WTC11 (cell line): ENCODE measurements around the gene HNRNPUL2. TPM values are rescaled to one million over a fixed set of nuclear protein-coding genes. Genes with fewer than 3 reads are reported as not detected.

Experiments used
- ATAC-seq: fragments of 200-7000 bp; cut with Tn5 transposase; 2 replicates; pipeline ENCODE4 v1.10.0; 2021; ENCODE audit warnings: mild to moderate bottlenecking, moderate library complexity
- CTCF ChIA-PET: fragments of 300-600 bp; sonication (Branson Sonifier 250); formaldehyde crosslinking; loops from one replicate; lab custom pipeline; 2021; ENCODE audit warnings: antibody characterized with exemption; lab: Charles Lee
- POLR2A ChIA-PET: fragments of 350-600 bp; sonication (Branson Sonifier 250); formaldehyde crosslinking; loops from one replicate; lab custom pipeline; 2021; ENCODE audit warnings: antibody characterized with exemption; lab: Charles Lee
- DNase-seq: peaks from one replicate; pipeline ENCODE4 v3.0.0; 2021; ENCODE audit warnings: low spot score
- H3K27ac Mint-ChIP-seq: 2 replicates; pipeline ENCODE4 v1.8.0; 2021; ENCODE audit warnings: mixed read lengths
- H3K27me3 Mint-ChIP-seq: 2 replicates; pipeline ENCODE4 v1.8.0; 2021; ENCODE audit warnings: low read depth, mild to moderate bottlenecking, moderate library complexity, mixed read lengths
- H3K36me3 Mint-ChIP-seq: 2 replicates; pipeline ENCODE4 v1.8.0; 2021; ENCODE audit warnings: mixed read lengths
- H3K4me1 Mint-ChIP-seq: 2 replicates; pipeline ENCODE4 v1.8.0; 2022; ENCODE audit warnings: mixed read lengths
- H3K4me3 Mint-ChIP-seq: 2 replicates; pipeline ENCODE4 v1.8.0; 2021; ENCODE audit warnings: mild to moderate bottlenecking, moderate library complexity, mixed read lengths
- H3K9me3 Mint-ChIP-seq: 2 replicates; pipeline ENCODE4 v1.8.0; 2021; ENCODE audit warnings: mixed read lengths
- ATF1 ChIP-seq: sonication (generic); formaldehyde crosslinking; IDR thresholded peaks from 2 replicates; pipeline ENCODE4 v1.8.1; 2023; ENCODE audit warnings: mild to moderate bottlenecking, moderate library complexity, missing genetic modification reagents
- CREB1 ChIP-seq: sonication (generic); formaldehyde crosslinking; IDR thresholded peaks from 2 replicates; pipeline ENCODE4 v1.8.0; 2023; ENCODE audit warnings: mild to moderate bottlenecking, missing genetic modification reagents
- FOXP1 ChIP-seq: sonication (generic); formaldehyde crosslinking; IDR thresholded peaks from 2 replicates; pipeline ENCODE4 v1.8.0; 2022; ENCODE audit warnings: missing genetic modification reagents, mild to moderate bottlenecking, moderate library complexity, borderline replicate concordance
- GABPB1 ChIP-seq: sonication (generic); formaldehyde crosslinking; IDR thresholded peaks from 2 replicates; pipeline ENCODE4 v1.8.1; 2023; ENCODE audit warnings: mild to moderate bottlenecking, missing genetic modification reagents
- MYBL2 ChIP-seq: sonication (generic); formaldehyde crosslinking; IDR thresholded peaks from 2 replicates; pipeline ENCODE4 v1.8.1; 2023; ENCODE audit warnings: mild to moderate bottlenecking, moderate library complexity, missing genetic modification reagents
- PRRX2 ChIP-seq: fragments of 250-450 bp; sonication (Bioruptor Pico); IDR thresholded peaks from 2 replicates; pipeline ENCODE4 v1.8.0; 2021; ENCODE audit warnings: mild to moderate bottlenecking
- SMAD3 ChIP-seq: sonication (generic); formaldehyde crosslinking; IDR thresholded peaks from 2 replicates; pipeline ENCODE4 v1.8.0; 2022; ENCODE audit warnings: missing genetic modification reagents, mild to moderate bottlenecking, borderline replicate concordance
- TEAD1 ChIP-seq: sonication (generic); formaldehyde crosslinking; IDR thresholded peaks from 2 replicates; pipeline ENCODE4 v1.8.0; 2022; ENCODE audit warnings: mild to moderate bottlenecking, missing genetic modification reagents
- ZBTB21 ChIP-seq: sonication (generic); formaldehyde crosslinking; IDR thresholded peaks from 2 replicates; pipeline ENCODE4 v1.8.1; 2023; ENCODE audit warnings: mild to moderate bottlenecking, missing genetic modification reagents, borderline replicate concordance
- ZNF121 ChIP-seq: sonication (generic); formaldehyde crosslinking; IDR thresholded peaks from 2 replicates; pipeline ENCODE4 v1.8.0; 2023; ENCODE audit warnings: missing genetic modification reagents
- ZNF416 ChIP-seq: fragments of 250-450 bp; sonication (Bioruptor Pico); IDR thresholded peaks from 2 replicates; pipeline ENCODE4 v1.9.0; 2021; ENCODE audit warnings: mild to moderate bottlenecking, inconsistent platforms
- total RNA-seq: library from RNA; stranded (reverse); gene quantifications from 3 replicates; pipeline ENCODE4 v1.2.3, GENCODE V29; 2021
- TF ChIP-seq, protein P1 (sequence below): sonication (generic); formaldehyde crosslinking; IDR thresholded peaks from 2 replicates; pipeline ENCODE4 v1.8.1; 2023; ENCODE audit warnings: mild to moderate bottlenecking, moderate library complexity, missing genetic modification reagents
- TF ChIP-seq, protein P2 (sequence below): sonication (generic); formaldehyde crosslinking; IDR thresholded peaks from 2 replicates; pipeline ENCODE4 v1.8.0; 2023; ENCODE audit warnings: missing genetic modification reagents
- TF ChIP-seq, protein P3 (sequence below): fragments of 250-450 bp; sonication (Bioruptor Pico); IDR thresholded peaks from 2 replicates; pipeline ENCODE4 v1.9.0; 2021; ENCODE audit warnings: moderate library complexity, mild to moderate bottlenecking, inconsistent platforms, borderline replicate concordance
- TF ChIP-seq, protein P4 (sequence below): sonication (generic); formaldehyde crosslinking; IDR thresholded peaks from 2 replicates; pipeline ENCODE4 v1.8.1; 2022; ENCODE audit warnings: mild to moderate bottlenecking, moderate library complexity, missing genetic modification reagents
- TF ChIP-seq, protein P5 (sequence below): sonication (generic); formaldehyde crosslinking; IDR thresholded peaks from 2 replicates; pipeline ENCODE4 v1.8.0; 2022; ENCODE audit warnings: mild to moderate bottlenecking, missing genetic modification reagents
- TF ChIP-seq, protein P6 (sequence below): sonication (generic); formaldehyde crosslinking; IDR thresholded peaks from 2 replicates; pipeline ENCODE4 v1.8.0; 2022; ENCODE audit warnings: mild to moderate bottlenecking, missing genetic modification reagents
- TF ChIP-seq, protein P7 (sequence below): sonication (generic); formaldehyde crosslinking; IDR thresholded peaks from 2 replicates; pipeline ENCODE4 v1.8.1; 2023; ENCODE audit warnings: mild to moderate bottlenecking, missing genetic modification reagents, moderate library complexity
- TF ChIP-seq, protein P8 (sequence below): sonication (generic); formaldehyde crosslinking; IDR thresholded peaks from 2 replicates; pipeline ENCODE4 v1.8.0; 2023; ENCODE audit warnings: missing genetic modification reagents, mild to moderate bottlenecking, borderline replicate concordance

Gene HNRNPUL2
- total RNA-seq, 1 experiment from 2014 or later = 42.1 TPM

DNA sequence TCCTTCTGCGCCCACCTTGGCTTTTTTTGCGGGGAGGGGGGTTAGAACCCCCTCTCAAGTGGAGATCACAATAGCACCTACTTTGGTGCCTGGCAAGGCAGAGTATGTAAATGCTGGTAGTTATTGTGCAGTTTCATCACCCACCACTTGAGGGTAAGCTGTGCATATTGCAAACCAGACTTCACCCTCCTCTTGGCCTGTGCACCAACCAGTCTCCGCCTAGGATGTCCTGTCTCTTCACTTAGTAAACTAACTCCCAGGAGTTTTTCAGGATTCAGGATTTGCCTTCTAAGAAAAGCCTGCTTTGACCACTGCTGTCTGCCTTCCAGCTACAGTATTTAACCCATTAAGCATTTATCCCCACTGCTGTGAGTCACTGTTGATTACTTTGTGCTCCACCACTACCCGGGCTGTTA lies 46.4 kb downstream of the HNRNPUL2 start:
- Mint-ChIP-seq H3K27me3 (no peaks in the 10 kb centered on the region), H3K27ac (no peak overlapping the region), H3K4me3 (no peak overlapping the region), H3K36me3 (peaks cover 19% of the 10 kb centered on the region), H3K9me3 (no peaks in the 10 kb centered on the region), H3K4me1 (peaks cover 20% of the 10 kb centered on the region)
- ChIA-PET POLR2A (interaction anchor here (0.8 to 1.3 kb wide), 2 partner anchors 28 to 89 kb away, joined by 3 read pairs; partner anchors contain the start of gene INTS5), CTCF (interaction anchor here (0.6 to 3.6 kb wide), 15 partner anchors 9 to 286 kb away, joined by 3 to 21 read pairs (median 5); partner anchors contain the start of genes B3GAT3, BSCL2, C11orf98 and CSKMT)
- ATAC-seq (peak; percentile 58), DNase-seq (no peak)
- TF ChIP-seq ZNF416 (CRISPR knock-in tag) (no peak), GABPB1 (CRISPR knock-in tag) (peak; percentile 62; the same call in 1 of the 2 replicates)

DNA sequence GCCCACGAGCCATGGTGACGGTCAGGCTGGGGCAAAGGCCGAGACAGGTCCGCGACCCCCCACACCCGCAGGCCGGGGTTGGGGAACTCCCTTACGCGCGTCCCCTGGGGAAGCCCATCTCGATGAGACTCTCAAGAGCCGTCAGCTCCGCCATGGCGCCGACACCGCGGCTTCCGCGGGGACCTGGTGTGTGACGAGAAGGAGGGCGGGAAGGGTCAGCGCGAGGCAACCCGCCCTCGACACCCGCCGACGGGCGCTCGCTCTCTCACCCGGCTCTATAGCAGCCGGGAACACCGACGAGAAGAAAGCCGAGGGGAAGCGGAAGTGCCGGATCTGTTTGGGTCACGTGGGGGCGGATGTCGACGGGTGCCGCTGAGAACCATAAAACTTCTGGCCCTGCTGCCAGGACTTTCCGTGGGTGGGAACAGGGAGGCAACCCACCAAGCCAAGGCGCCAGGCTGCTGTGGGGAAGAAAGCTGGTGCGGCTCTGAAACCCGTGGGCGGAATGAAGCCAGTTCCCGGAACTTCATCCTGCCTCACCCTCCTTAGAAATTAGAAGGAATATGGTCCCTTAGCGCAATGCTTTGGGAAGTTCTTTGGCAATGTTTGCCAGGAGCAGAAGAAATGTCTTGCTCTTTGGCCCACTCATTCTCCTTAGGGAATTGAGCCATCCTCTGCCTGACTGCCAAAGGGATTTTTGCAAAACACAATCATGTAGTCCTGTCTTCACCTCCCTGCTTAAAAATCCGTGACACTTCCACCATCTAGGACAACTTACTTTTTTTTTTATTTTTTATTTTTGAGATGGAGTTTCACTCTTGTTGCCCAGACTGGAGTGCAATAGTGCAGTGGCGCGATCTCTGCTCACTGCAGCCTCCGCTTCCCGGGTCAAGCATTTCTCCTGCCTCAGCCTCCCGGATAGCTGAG lies 48.2 kb downstream of the HNRNPUL2 start, which contains the start of gene UBXN1:
Gene UBXN1, minus strand, starts transcription at position 304 of the 927 bp plus-strand sequence. Its CDS starts 150 bp downstream, at position 154.
- peak; percentile 75 for ATAC-seq
- peak; percentile 77 for DNase-seq
- Mint-ChIP-seq H3K27me3 (no peaks in the 10 kb centered on the region), H3K4me1 (peaks cover 20% of the 10 kb centered on the region), H3K36me3 (peaks cover 26% of the 10 kb centered on the region), H3K9me3 (no peaks in the 10 kb centered on the region), H3K27ac (peak within 1 kb of the TSS; percentile 90), H3K4me3 (peak within 1 kb of the TSS; percentile 87)
- ChIA-PET CTCF (interaction anchor here (0.6 to 3.6 kb wide), 5 partner anchors 8 to 312 kb away, joined by 3 to 21 read pairs (median 3); partner anchors contain the start of genes HNRNPUL2, LBHD1, LRRN4CL and UQCC3), POLR2A (interaction anchor here (0.6 to 1.3 kb wide), 4 partner anchors 11 to 132 kb away, joined by 3 to 6 read pairs (median 3); partner anchors contain the start of genes MTA2 and TUT1)
- TF ChIP-seq CREB1 (CRISPR knock-in tag) (0 out of 2 replicates have a peak, but pooled peaks have one; percentile 51), FOXP1 (peak; percentile 71; the same call in 1 of the 2 replicates), PRRX2 (CRISPR knock-in tag) (no peak), MYBL2 (0 out of 2 replicates have a peak, but pooled peaks have one; percentile 50), SMAD3 (CRISPR knock-in tag) (0 out of 2 replicates have a peak, but pooled peaks have one; percentile 48), ATF1 (CRISPR knock-in tag) (0 out of 2 replicates have a peak, but pooled peaks have one; percentile 38), ZNF121 (CRISPR knock-in tag) (no peak), ZBTB21 (0 out of 2 replicates have a peak, but pooled peaks have one; percentile 33), TEAD1 (peak; percentile 60)
- TF ChIP-seq, protein P1, sequence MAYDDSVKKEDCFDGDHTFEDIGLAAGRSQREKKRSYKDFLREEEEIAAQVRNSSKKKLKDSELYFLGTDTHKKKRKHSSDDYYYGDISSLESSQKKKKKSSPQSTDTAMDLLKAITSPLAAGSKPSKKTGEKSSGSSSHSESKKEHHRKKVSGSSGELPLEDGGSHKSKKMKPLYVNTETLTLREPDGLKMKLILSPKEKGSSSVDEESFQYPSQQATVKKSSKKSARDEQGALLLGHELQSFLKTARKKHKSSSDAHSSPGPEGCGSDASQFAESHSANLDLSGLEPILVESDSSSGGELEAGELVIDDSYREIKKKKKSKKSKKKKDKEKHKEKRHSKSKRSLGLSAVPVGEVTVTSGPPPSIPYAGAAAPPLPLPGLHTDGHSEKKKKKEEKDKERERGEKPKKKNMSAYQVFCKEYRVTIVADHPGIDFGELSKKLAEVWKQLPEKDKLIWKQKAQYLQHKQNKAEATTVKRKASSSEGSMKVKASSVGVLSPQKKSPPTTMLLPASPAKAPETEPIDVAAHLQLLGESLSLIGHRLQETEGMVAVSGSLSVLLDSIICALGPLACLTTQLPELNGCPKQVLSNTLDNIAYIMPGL = peak; percentile 58; the same call in 1 of the 2 replicates
- TF ChIP-seq, protein P2, sequence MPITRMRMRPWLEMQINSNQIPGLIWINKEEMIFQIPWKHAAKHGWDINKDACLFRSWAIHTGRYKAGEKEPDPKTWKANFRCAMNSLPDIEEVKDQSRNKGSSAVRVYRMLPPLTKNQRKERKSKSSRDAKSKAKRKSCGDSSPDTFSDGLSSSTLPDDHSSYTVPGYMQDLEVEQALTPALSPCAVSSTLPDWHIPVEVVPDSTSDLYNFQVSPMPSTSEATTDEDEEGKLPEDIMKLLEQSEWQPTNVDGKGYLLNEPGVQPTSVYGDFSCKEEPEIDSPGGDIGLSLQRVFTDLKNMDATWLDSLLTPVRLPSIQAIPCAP = 0 out of 2 replicates have a peak, but pooled peaks have one; percentile 78
- TF ChIP-seq, protein P3, sequence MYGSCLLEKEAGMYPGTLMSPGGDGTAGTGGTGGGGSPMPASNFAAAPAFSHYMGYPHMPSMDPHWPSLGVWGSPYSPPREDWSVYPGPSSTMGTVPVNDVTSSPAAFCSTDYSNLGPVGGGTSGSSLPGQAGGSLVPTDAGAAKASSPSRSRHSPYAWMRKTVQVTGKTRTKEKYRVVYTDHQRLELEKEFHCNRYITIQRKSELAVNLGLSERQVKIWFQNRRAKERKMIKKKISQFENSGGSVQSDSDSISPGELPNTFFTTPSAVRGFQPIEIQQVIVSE (CRISPR knock-in tag) = no peak
- TF ChIP-seq, protein P4, sequence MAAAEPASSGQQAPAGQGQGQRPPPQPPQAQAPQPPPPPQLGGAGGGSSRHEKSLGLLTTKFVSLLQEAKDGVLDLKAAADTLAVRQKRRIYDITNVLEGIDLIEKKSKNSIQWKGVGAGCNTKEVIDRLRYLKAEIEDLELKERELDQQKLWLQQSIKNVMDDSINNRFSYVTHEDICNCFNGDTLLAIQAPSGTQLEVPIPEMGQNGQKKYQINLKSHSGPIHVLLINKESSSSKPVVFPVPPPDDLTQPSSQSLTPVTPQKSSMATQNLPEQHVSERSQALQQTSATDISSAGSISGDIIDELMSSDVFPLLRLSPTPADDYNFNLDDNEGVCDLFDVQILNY = peak; percentile 72; the same call in 1 of the 2 replicates
- TF ChIP-seq, protein P5, sequence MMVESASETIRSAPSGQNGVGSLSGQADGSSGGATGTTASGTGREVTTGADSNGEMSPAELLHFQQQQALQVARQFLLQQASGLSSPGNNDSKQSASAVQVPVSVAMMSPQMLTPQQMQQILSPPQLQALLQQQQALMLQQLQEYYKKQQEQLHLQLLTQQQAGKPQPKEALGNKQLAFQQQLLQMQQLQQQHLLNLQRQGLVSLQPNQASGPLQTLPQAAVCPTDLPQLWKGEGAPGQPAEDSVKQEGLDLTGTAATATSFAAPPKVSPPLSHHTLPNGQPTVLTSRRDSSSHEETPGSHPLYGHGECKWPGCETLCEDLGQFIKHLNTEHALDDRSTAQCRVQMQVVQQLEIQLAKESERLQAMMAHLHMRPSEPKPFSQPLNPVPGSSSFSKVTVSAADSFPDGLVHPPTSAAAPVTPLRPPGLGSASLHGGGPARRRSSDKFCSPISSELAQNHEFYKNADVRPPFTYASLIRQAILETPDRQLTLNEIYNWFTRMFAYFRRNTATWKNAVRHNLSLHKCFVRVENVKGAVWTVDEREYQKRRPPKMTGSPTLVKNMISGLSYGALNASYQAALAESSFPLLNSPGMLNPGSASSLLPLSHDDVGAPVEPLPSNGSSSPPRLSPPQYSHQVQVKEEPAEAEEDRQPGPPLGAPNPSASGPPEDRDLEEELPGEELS = 0 out of 2 replicates have a peak, but pooled peaks have one; percentile 13
- TF ChIP-seq, protein P6, sequence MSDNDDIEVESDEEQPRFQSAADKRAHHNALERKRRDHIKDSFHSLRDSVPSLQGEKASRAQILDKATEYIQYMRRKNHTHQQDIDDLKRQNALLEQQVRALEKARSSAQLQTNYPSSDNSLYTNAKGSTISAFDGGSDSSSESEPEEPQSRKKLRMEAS = peak; percentile 86
- TF ChIP-seq, protein P7, sequence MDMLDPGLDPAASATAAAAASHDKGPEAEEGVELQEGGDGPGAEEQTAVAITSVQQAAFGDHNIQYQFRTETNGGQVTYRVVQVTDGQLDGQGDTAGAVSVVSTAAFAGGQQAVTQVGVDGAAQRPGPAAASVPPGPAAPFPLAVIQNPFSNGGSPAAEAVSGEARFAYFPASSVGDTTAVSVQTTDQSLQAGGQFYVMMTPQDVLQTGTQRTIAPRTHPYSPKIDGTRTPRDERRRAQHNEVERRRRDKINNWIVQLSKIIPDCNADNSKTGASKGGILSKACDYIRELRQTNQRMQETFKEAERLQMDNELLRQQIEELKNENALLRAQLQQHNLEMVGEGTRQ (CRISPR knock-in tag) = peak; percentile 99
- TF ChIP-seq, protein P8, sequence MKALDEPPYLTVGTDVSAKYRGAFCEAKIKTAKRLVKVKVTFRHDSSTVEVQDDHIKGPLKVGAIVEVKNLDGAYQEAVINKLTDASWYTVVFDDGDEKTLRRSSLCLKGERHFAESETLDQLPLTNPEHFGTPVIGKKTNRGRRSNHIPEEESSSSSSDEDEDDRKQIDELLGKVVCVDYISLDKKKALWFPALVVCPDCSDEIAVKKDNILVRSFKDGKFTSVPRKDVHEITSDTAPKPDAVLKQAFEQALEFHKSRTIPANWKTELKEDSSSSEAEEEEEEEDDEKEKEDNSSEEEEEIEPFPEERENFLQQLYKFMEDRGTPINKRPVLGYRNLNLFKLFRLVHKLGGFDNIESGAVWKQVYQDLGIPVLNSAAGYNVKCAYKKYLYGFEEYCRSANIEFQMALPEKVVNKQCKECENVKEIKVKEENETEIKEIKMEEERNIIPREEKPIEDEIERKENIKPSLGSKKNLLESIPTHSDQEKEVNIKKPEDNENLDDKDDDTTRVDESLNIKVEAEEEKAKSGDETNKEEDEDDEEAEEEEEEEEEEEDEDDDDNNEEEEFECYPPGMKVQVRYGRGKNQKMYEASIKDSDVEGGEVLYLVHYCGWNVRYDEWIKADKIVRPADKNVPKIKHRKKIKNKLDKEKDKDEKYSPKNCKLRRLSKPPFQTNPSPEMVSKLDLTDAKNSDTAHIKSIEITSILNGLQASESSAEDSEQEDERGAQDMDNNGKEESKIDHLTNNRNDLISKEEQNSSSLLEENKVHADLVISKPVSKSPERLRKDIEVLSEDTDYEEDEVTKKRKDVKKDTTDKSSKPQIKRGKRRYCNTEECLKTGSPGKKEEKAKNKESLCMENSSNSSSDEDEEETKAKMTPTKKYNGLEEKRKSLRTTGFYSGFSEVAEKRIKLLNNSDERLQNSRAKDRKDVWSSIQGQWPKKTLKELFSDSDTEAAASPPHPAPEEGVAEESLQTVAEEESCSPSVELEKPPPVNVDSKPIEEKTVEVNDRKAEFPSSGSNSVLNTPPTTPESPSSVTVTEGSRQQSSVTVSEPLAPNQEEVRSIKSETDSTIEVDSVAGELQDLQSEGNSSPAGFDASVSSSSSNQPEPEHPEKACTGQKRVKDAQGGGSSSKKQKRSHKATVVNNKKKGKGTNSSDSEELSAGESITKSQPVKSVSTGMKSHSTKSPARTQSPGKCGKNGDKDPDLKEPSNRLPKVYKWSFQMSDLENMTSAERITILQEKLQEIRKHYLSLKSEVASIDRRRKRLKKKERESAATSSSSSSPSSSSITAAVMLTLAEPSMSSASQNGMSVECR (CRISPR knock-in tag) = 0 out of 2 replicates have a peak, but pooled peaks have one; percentile 72
